ENCODE data around the gene PSMB3.

Gene PSMB3

DNA sequence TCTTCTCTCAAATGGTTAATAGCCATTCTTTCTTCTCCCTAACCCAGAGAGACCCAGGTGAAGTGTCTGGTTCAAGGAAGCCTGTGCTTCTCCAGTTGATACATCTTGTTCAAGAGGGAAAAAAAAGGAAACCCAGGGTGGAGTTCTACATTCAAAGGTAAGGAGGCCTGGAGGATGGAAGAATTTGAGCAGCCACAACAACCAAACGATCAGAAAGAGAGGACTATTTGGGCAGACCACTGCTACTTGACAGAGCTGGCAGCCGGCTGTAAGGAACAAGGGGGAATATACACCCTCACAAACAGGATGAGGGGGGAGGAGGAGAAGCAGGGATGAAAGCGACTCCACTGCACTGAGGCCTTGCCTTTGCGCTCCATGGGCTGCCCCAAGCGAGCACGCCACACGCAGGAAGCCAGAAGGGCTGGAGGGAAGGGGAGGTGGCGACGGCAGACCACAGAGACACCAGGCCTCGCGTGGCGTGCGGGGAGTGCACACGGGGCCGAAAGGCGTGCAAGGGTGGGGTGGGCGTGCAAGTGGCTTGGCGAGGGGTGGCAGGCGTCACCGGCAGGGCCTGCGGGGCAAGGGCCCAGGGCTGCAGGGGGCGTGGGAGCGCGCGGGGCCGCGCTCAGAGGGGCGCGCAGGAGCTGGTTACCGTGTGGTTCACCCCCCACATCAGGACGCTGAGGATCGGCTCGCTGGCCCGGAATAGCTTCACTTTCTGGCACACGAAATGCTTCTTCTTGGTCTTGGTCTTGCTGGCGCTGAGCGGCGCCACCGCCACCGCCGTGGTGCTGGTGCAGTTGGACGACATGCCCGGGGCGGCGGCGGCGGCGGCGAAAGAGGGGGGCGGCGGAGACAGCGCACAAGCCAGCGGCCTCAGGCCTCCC lies 46.3 kb downstream of the PSMB3 start:
- peak; percentile 52 for DNase-seq

- peak; percentile 89 for DNase-seq
These were observed 47.1 kb downstream of the PSMB3 start, which contains the start of gene PIP4K2B for GRCh38 chr17:38799501-38800236. PIP4K2B (minus strand) TSS chr17:38799556; CDS start chr17:38799424, 132 bp downstream.

DNA sequence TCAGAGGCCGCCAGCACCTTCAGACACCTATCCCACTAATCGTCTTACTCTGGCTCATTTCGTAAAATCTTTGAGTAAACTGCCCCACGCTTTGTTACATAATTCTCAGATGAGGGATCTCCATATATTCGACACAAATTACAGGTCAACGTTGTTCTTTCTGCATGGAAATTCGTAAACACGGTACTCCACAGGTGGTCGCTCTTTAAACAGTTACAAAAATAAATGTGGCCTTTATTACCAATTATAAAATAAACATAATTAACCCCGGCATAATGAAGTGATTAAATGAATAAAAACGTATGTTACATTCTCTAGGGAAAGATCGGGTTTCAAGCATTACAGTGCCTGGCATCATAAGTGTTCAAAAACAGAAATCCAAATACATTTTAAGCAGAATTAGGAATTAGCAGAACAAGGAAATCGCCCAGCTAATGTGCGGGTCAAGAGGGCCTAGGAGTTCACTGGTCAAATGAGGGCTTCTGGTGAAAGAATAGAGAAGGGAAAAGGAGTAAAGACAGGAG lies 47.8 kb downstream of the PSMB3 start:
- no peak for DNase-seq

- no peak for DNase-seq
These were observed 57.3 kb downstream of the PSMB3 start for GRCh38 chr17:38809828-38810227.

Data from stimulated activated CD4-positive, alpha-beta T cell treated with anti-CD3 and anti-CD28 coated beads, Interleukin-4, amount 100 ng/mL, for 24 hours (primary cell).